ENCODE results near the gene PARD3. TPM values are rescaled to one million over a fixed set of nuclear protein-coding genes. Genes with fewer than 3 reads are reported as not detected.

Gene PARD3
- total and polyA plus RNA-seq, 2 donors (not counting 3 experiments of a cell fraction or from before 2014, with no cell fraction given), result 7.3 to 24.1 TPM

DNA sequence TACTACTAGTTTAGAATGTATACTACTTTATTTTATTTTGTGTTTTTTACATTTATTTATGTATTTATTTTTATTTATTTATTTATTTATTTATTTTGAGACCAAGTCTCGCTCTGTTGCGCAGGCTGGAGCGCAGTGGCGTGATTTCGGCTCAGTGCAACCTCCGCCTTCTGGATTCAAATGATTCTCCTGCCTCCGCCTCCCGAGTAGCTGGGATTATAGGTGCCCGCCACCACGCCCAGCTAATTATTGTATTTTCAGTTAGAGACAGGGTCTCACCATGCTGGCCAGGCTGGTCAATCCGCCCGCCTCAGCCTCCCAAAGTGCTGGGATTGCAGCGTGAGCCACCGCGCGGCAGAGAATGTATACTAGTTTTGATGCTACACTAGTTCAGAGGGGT is 2.0 kb upstream of the PARD3 start:
- Histone ChIP-seq H3K9ac (replicated peaks; ENCODE audit: extremely low read depth, insufficient read depth, low read length) (no peak overlapping the region), H3K27me3 (ENCODE audit: control insufficient read depth in 2 of 2, insufficient read depth in 2 of 2, low read length in 2 of 2) (peaks cover 4 to 6% of the 10 kb centered on the region in 2 experiments), H3K4me2 (ENCODE audit: insufficient read depth, low read length) (no peak overlapping the region), H3K9me1 (replicated peaks; ENCODE audit: control insufficient read depth, extremely low read depth, insufficient read depth, low read length) (no peaks in the 10 kb centered on the region), H3K36me3 (ENCODE audit: control insufficient read depth in 2 of 2, extremely low read depth in 1 of 2, insufficient read depth in 2 of 2, low read length in 2 of 2) (no peaks in the 10 kb centered on the region), H4K20me1 (replicated peaks; ENCODE audit: control insufficient read depth, extremely low read depth, insufficient read depth, low read length) (peaks cover 3% of the 10 kb centered on the region), H3K4me3 (replicated peaks in 1 of 3; ENCODE audit: insufficient read depth in 1 of 3, low read depth in 1 of 3, low read length in 3 of 3) (no peak overlapping the region), H3K27ac (ENCODE audit: insufficient read depth, low read depth, low read length) (no peak overlapping the region), H3K9me3 (replicated peaks; ENCODE audit: control insufficient read depth, insufficient read depth, low read length) (no peaks in the 10 kb centered on the region), H3K4me1 (ENCODE audit: control insufficient read depth, extremely low read depth, insufficient read depth, low read length) (peaks cover 14% of the 10 kb centered on the region), H2AFZ (ENCODE audit: low read depth, low read length) (no peak overlapping the region), H3K79me2 (ENCODE audit: control insufficient read depth, insufficient read depth, low read length) (peaks cover 19% of the 10 kb centered on the region)
- CTCF ChIA-PET, result interaction anchor here (0.7 to 2.7 kb wide), 7 partner anchors 14 to 162 kb away, joined by 3 to 13 read pairs (median 4); no protein-coding TSS in a partner anchor
- dilution Hi-C loops (cut with MboI; ENCODE audit: extremely low pct_ligation_motif_present, low sequenced_read_pairs), result no loop called here
- TF ChIP-seq EZH2 (IDR thresholded peaks at IDR 0.05; ENCODE audit: borderline replicate concordance, low read depth, low read length, severe bottlenecking), result no peak
- TF ChIP-seq, protein P1, sequence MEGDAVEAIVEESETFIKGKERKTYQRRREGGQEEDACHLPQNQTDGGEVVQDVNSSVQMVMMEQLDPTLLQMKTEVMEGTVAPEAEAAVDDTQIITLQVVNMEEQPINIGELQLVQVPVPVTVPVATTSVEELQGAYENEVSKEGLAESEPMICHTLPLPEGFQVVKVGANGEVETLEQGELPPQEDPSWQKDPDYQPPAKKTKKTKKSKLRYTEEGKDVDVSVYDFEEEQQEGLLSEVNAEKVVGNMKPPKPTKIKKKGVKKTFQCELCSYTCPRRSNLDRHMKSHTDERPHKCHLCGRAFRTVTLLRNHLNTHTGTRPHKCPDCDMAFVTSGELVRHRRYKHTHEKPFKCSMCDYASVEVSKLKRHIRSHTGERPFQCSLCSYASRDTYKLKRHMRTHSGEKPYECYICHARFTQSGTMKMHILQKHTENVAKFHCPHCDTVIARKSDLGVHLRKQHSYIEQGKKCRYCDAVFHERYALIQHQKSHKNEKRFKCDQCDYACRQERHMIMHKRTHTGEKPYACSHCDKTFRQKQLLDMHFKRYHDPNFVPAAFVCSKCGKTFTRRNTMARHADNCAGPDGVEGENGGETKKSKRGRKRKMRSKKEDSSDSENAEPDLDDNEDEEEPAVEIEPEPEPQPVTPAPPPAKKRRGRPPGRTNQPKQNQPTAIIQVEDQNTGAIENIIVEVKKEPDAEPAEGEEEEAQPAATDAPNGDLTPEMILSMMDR (IDR thresholded peaks at IDR 0.05; ENCODE audit: extremely low read depth in 1 of 2, insufficient read depth in 1 of 2, low read depth in 1 of 2, low read length in 2 of 2), result no peak
- no peak for TF ChIP-seq JUN (IDR thresholded peaks at IDR 0.05; ENCODE audit: borderline replicate concordance, insufficient read depth, insufficient read length, low read depth)
- no peak for TF ChIP-seq MYC (IDR thresholded peaks at IDR 0.05; ENCODE audit: low read depth, low read length)
- TF ChIP-seq GATA2 (IDR thresholded peaks at IDR 0.05; ENCODE audit: insufficient read depth, insufficient read length, low read depth, low read length), result no peak
- no peak for TF ChIP-seq POLR2AphosphoS5 (IDR thresholded peaks at IDR 0.05; ENCODE audit: insufficient read depth, low read depth, low read length)
- FAIRE-seq, result no peak
- intact Hi-C loops (cut with micrococcal nuclease), result loop anchor here (5.0 to 10.0 kb wide), 2 partner anchors 150 to 398 kb away; no protein-coding TSS in a partner anchor
- POLR2A ChIA-PET, result no interaction called here
- DNase-seq (ENCODE audit: low read depth, low spot score), result no peak
- no TSS peak for BruUV-seq (replicated peaks)
